Endothelial cell of umbilical vein (primary cell): Measurements from ENCODE around the gene CLIP2. TPM values are rescaled to one million over a fixed set of nuclear protein-coding genes. Genes with fewer than 3 reads are reported as not detected.

ENCODE experiments used
- BruUV-seq: library from RNA; stranded (reverse); fragments of 400-500 nt; replicated peaks from 2 replicates; lab custom pipeline; 2021; lab: Mats Ljungman, UMichigan
- CTCF ChIA-PET: fragments of 300-600, 350-600 bp; sonication (Branson Sonifier 250); formaldehyde crosslinking; loops from one replicate; lab custom pipeline; 2021; ENCODE audit warnings: antibody characterized with exemption, inconsistent platforms; lab: Charles Lee
- POLR2A ChIA-PET: fragments of 300-600, 350-600 bp; sonication (Branson Sonifier 250); formaldehyde crosslinking; loops from one replicate; lab custom pipeline; 2021; ENCODE audit warnings: antibody characterized with exemption, inconsistent platforms; lab: Charles Lee
- DNase-seq: peaks from one replicate; pipeline ENCODE4 v3.0.0-alpha.2; 2011; ENCODE audit warnings: low read depth, low spot score
- FAIRE-seq: peaks from 2 replicates; lab custom pipeline; 2011; peaks lifted over from hg19 to GRCh38; lab: Jason Lieb, UNC
- H2AFZ ChIP-seq: 2 replicates; pipeline ENCODE4 v1.6.0; 2012; ENCODE audit warnings: low read depth, low read length, control low read depth, inconsistent platforms
- H3K27ac ChIP-seq: 2 replicates; pipeline ENCODE4 v1.5.1; 2011; ENCODE audit warnings: low read depth, mild to moderate bottlenecking, control low read depth, low read length, moderate library complexity; ENCODE audit not compliant: insufficient read depth
- H3K27me3 ChIP-seq, 2 experiments: 2 replicates each; pipeline versions ENCODE4 v1.6.0 to v1.6.1; 2011; ENCODE audit warnings: low read length in 2 of 2, mixed read lengths in 1 of 2; ENCODE audit not compliant: control insufficient read depth in 2 of 2, insufficient read depth in 2 of 2
- H3K36me3 ChIP-seq, 2 experiments: 2 replicates in 1 of 2; 3 replicates in 1 of 2; pipeline ENCODE4 v1.5.1; 2011; ENCODE audit warnings: low read length in 2 of 2, mild to moderate bottlenecking in 1 of 2, moderate library complexity in 1 of 2; ENCODE audit not compliant: control insufficient read depth in 2 of 2, insufficient read depth in 2 of 2; ENCODE audit errors: extremely low read depth in 1 of 2
- H3K4me1 ChIP-seq: 3 replicates; pipeline ENCODE4 v1.5.1; 2011; ENCODE audit warnings: mild to moderate bottlenecking, low read length; ENCODE audit not compliant: control insufficient read depth, insufficient read depth; ENCODE audit errors: extremely low read depth
- H3K4me2 ChIP-seq: 2 replicates; pipeline ENCODE4 v1.6.1; 2011; ENCODE audit warnings: low read length, control low read depth, mixed read lengths; ENCODE audit not compliant: insufficient read depth
- H3K4me3 ChIP-seq, 3 experiments: fragments of 200-600 bp in 1 of 3; sonication (generic), shearing (Covaris generic) in 1 of 3; replicated peaks in 1 of 3; 2 replicates each; pipeline ENCODE4 v1.5.1; 2011 to 2016; ENCODE audit warnings: control low read depth in 3 of 3, low read length in 3 of 3, mild to moderate bottlenecking in 2 of 3, inconsistent platforms in 1 of 3, low read depth in 1 of 3, moderate library complexity in 1 of 3; ENCODE audit not compliant: insufficient read depth in 1 of 3
- H3K79me2 ChIP-seq: 2 replicates; pipeline ENCODE4 v1.6.0; 2012; ENCODE audit warnings: low read length, inconsistent platforms; ENCODE audit not compliant: control insufficient read depth, insufficient read depth
- H3K9ac ChIP-seq: replicated peaks from 2 replicates; pipeline ENCODE3; 2011; ENCODE audit warnings: low read length, control low read depth; ENCODE audit not compliant: insufficient read depth; ENCODE audit errors: extremely low read depth
- H3K9me1 ChIP-seq: replicated peaks from 3 replicates; pipeline ENCODE4 v1.6.0; 2011; ENCODE audit warnings: mild to moderate bottlenecking, low read length; ENCODE audit not compliant: control insufficient read depth, insufficient read depth; ENCODE audit errors: extremely low read depth
- H3K9me3 ChIP-seq: replicated peaks from 2 replicates; pipeline ENCODE4 v1.5.1; 2012; ENCODE audit warnings: low read length, inconsistent platforms; ENCODE audit not compliant: control insufficient read depth, insufficient read depth
- H4K20me1 ChIP-seq: replicated peaks from 2 replicates; pipeline ENCODE3; 2011; ENCODE audit warnings: mild to moderate bottlenecking, low read length; ENCODE audit not compliant: control insufficient read depth, insufficient read depth; ENCODE audit errors: extremely low read depth
- FOS ChIP-seq: IDR thresholded peaks from 2 replicates; pipeline ENCODE4 v1.6.1; 2011; ENCODE audit warnings: mild to moderate bottlenecking, low read length, moderate library complexity, borderline replicate concordance; ENCODE audit not compliant: insufficient read depth
- JUN ChIP-seq: IDR thresholded peaks from 2 replicates; pipeline ENCODE4 v1.6.1; 2011; ENCODE audit warnings: borderline replicate concordance, low read depth; ENCODE audit not compliant: insufficient read length, insufficient read depth
- MAX ChIP-seq: IDR thresholded peaks from 2 replicates; pipeline ENCODE4 v1.6.1; 2011; ENCODE audit not compliant: insufficient read depth, insufficient read length
- MYC ChIP-seq: IDR thresholded peaks from one replicate; pipeline ENCODE4 v1.6.1; 2011; ENCODE audit warnings: mild to moderate bottlenecking, low read depth, low read length
- POLR2A ChIP-seq: IDR thresholded peaks from 2 replicates; pipeline ENCODE4 v1.6.1; 2012; ENCODE audit warnings: low read depth, mild to moderate bottlenecking, control low read depth, low read length
- POLR2AphosphoS5 ChIP-seq: IDR thresholded peaks from 2 replicates; pipeline ENCODE4 v1.6.1; 2012; ENCODE audit warnings: low read depth, mild to moderate bottlenecking, control low read depth, low read length, moderate library complexity; ENCODE audit not compliant: insufficient read depth
- dilution Hi-C: fragments of 300-500 bp; cut with MboI; formaldehyde crosslinking; loops from one replicate; pipeline ENCODE4 v1.15.0; 2019; ENCODE audit warnings: low sequenced_read_pairs; ENCODE audit not compliant: extremely low pct_ligation_motif_present
- intact Hi-C: fragments of 100-400 bp; cut with micrococcal nuclease; formaldehyde crosslinking; loops from one replicate; pipeline ENCODE4 v1.10.0; 2022
- polyA plus RNA-seq, 4 experiments: library from polyadenylated mRNA; depleted of rRNA in 3 of 4; stranded (reverse) in 3 of 4; unstranded in 1 of 4; fragments of >200 nt; gene quantifications; 2 replicates each; pipeline versions ENCODE4 v1.2.1 to v1.2.3, GENCODE V29; 2011 to 2012; ENCODE audit warnings: missing spikeins in 1 of 4
- total RNA-seq: library from RNA; stranded (reverse); gene quantifications from 2 replicates; pipeline ENCODE4 v1.2.3, GENCODE V29; 2021

Gene CLIP2
- total and polyA plus RNA-seq, 2 donors (not counting 3 experiments of a cell fraction or from before 2014, with no cell fraction given): 8.3 to 37.1 TPM

- POLR2A ChIA-PET: no interaction called here
- H3K4me3 ChIP-seq: no peak overlapping the region
- no peak overlapping the region for H3K27ac ChIP-seq
- no peaks in the 10 kb centered on the region for H3K9me1 ChIP-seq
- no peak overlapping the region for H2AFZ ChIP-seq
- DNase-seq (no peak), FAIRE-seq (no peak)
- dilution Hi-C loops: no loop called here
- H3K9me3 ChIP-seq: no peaks in the 10 kb centered on the region
- CTCF ChIA-PET: interaction anchor here (0.7 to 1.2 kb wide), 2 partner anchors 55 to 80 kb away, joined by 3 read pairs; no protein-coding TSS in a partner anchor
- no TSS peak for BruUV-seq
- H3K36me3 ChIP-seq: peaks cover 0 to 12% of the 10 kb centered on the region in 2 experiments
- H3K4me2 ChIP-seq: no peak overlapping the region
- no peak overlapping the region for H3K9ac ChIP-seq
- no peaks in the 10 kb centered on the region for H3K27me3 ChIP-seq
- H3K4me1 ChIP-seq: peaks cover 2% of the 10 kb centered on the region
- intact Hi-C loops: no loop called here
- TF ChIP-seq FOS (no peak), POLR2A (no peak), POLR2AphosphoS5 (no peak), MAX (no peak), MYC (no peak)
- H3K79me2 ChIP-seq: no peaks in the 10 kb centered on the region
- no peaks in the 10 kb centered on the region for H4K20me1 ChIP-seq
Observed at GRCh38 chr7:74345970-74346369, 56.8 kb downstream of the CLIP2 start.

- H3K9me1 ChIP-seq: no peaks in the 10 kb centered on the region
- H3K79me2 ChIP-seq: no peaks in the 10 kb centered on the region
- peaks cover 6 to 9% of the 10 kb centered on the region in 2 experiments for H3K36me3 ChIP-seq
- H3K9me3 ChIP-seq: no peaks in the 10 kb centered on the region
- no TSS peak for BruUV-seq
- no peak overlapping the region for H2AFZ ChIP-seq
- no peak overlapping the region for H3K27ac ChIP-seq
- no peaks in the 10 kb centered on the region for H4K20me1 ChIP-seq
- H3K4me3 ChIP-seq: no peak overlapping the region
- FAIRE-seq (no peak), DNase-seq (no peak)
- no peaks in the 10 kb centered on the region for H3K27me3 ChIP-seq
- H3K4me1 ChIP-seq: peaks cover under 1% of the 10 kb centered on the region
- TF ChIP-seq JUN: no peak
- H3K4me2 ChIP-seq: no peak overlapping the region
- ChIA-PET CTCF (interaction anchor here (0.6 kb wide), 1 partner anchor 53 kb away, joined by 4 read pairs; no protein-coding TSS in a partner anchor), POLR2A (no interaction called here)
- no peak overlapping the region for H3K9ac ChIP-seq
- intact Hi-C loops (no loop called here), dilution Hi-C loops (no loop called here)
Observed at GRCh38 chr7:74349621-74350020, 60.4 kb downstream of the CLIP2 start.
